ENCODE measurements around the gene NUP188.
"Not testable (repeated sequence)": the region's sequence is repeated elsewhere in the genome, so short reads cannot be mapped to it uniquely, and the experiment has no call there.

NUP188 gene

DNA sequence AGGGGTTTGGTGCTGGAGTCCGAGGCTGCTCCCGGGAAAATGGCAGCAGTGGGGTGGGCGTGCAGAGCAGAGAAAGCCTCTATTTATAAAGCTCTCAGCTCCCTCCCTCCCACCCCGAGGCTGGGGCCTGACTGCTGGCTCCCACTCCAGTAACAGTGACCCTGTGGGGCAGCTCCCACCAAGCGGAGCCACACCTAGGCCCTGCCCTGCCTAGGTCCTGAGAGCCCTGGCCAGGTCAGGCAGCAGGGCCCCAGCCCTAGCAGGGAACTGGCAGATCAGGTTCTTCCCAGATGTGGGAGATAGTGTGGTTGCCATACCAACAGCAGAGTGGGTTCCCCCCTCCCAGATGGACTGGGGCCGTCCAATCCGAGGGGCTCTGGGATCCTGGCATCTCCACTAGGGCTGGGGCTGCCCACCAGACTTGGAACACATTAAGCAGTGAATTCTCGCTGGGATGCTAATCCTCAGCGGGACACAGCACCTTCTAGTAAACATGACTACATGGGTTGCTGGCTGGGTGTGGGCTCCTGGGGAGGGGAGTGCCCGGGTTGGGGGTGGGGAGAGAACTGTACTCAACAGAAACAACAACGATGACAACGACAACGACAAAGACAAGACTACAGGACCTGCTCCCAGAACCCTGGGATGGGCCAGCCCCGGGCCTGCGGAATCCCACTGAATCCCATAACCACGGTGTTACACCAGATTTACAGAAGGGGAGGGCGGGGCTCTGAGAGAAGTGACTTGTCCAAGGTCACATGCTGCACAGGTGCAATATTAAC lies 79.1 kb downstream of the NUP188 start:
- DNase-seq (ENCODE audit: insufficient read length, low spot score) (no peak), FAIRE-seq (no peak)

GRCh38 chr9:129027224-129027684 lies 79.8 kb downstream of the NUP188 start:
- no peak for FAIRE-seq
- DNase-seq (ENCODE audit: insufficient read length, low spot score) = no peak

GRCh38 chr9:129027685-129028191 lies 80.2 kb downstream of the NUP188 start:
- FAIRE-seq (no peak), DNase-seq (ENCODE audit: insufficient read length, low spot score) (peak; percentile 67)

GRCh38 chr9:129028192-129028966 lies 80.9 kb downstream of the NUP188 start, which contains the start of gene SH3GLB2:
SH3GLB2 (minus strand) TSS chr9:129028331; CDS start chr9:129028154, 177 bp downstream.
- DNase-seq (ENCODE audit: insufficient read length, low spot score) (peak; percentile 99), FAIRE-seq (peak; percentile 56)

- no peak for FAIRE-seq
- DNase-seq (ENCODE audit: insufficient read length, low spot score) = no peak
Measured at GRCh38 chr9:129030191-129030590, 82.7 kb downstream of the NUP188 start.

DNA sequence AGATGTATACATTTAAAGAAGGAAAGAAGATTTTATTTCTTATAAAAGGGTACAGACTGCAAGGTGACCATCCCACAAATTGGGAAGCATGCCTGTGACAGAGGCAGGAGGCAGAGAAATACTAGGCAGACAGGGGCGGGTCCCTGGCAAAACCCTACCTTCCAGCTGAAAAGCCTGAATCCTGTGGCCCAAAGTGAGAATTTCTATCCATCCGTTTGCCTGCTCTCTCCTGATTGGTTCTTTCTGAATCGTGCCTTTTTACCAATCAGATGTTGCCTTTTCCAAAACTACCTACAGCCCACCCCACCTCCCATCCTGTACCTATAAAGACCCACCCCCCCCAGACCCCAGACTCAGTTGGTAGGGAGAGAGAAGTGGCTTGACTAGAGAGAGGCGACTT lies 84.0 kb downstream of the NUP188 start:
- DNase-seq (ENCODE audit: insufficient read length, low spot score) (no peak), FAIRE-seq (no peak)

- FAIRE-seq (no peak), DNase-seq (ENCODE audit: insufficient read length, low spot score) (no peak)
Measured at GRCh38 chr9:129032541-129033159, 85.2 kb downstream of the NUP188 start.

DNA sequence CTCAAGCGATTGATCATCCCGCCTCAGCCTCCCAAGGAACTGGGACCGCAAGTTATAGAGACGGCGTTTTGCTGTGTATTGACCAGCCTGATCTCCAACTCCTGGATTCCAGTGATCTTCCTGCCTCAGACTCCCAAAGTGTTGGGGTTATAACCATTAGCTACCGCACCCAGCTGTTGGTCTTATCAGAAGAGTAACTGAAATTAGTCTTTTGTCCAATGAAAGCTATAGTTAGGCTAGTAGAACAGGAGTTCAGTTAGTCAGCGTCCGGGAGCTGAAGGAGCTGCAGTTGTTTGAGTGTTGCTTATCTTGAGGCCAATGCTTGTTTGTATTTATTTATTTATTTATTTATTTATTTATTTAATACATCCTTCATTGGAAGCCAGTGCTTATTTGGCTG lies 85.7 kb downstream of the NUP188 start:
- DNase-seq (ENCODE audit: insufficient read length, low spot score) (no peak), FAIRE-seq (no peak)

- not testable (repeated sequence) for FAIRE-seq
Measured at GRCh38 chr9:129035838-129036237, 88.3 kb downstream of the NUP188 start.

GRCh38 chr9:129036241-129036922 lies 88.9 kb downstream of the NUP188 start, which contains the start of gene MIGA2:
MIGA2 (plus strand) TSS chr9:129036626; CDS start chr9:129040595, 3,969 bp downstream.
- DNase-seq (ENCODE audit: insufficient read length, low spot score) (peak; percentile 97), FAIRE-seq (peak; percentile 92)

More at GRCh38 chr9:129035838-129036237, 88.3 kb downstream of the NUP188 start:
- DNase-seq (ENCODE audit: insufficient read length, low spot score) = not testable (repeated sequence)

DNA sequence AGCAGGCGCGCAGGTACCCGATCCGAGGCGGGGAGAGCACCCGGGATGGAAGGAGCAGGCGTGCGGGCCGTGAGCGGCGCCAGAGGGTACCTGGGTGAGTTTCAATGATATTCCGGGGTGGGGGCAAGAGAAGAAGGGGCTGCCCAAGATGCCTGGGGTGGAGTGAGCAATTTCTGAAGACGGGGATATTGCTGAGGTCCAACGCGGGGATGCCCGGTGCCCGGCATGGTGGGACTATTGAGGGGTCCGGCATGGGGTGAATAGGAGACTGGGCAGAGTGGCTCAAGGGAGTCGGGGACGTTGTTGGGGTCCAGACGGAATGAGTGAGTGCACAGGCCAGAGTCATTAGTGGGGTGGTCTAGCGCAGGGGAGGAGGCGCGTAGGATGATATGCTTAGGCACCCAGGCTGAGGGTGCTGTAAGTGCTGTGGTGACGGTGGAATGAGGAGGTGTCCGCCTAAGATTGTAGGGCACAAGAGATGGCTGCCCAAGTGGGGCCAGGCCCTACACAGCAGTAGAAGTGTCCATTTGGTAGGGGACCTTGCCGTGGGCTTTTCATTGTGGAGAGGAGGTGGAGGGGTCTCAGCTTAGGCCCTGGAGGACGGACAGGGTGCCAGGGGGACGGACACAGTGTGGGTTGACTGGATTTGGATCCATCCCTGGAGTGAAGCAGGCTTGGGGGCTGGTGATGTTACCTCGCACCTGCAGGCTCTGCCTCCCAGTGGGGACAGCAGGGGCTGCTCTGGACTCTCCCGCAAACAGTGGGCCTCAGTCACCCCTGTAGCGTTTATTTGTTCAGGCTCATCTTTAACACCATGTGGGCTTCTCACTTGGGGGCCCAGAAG lies 89.6 kb downstream of the NUP188 start:
- no peak for FAIRE-seq
- no peak for DNase-seq (ENCODE audit: insufficient read length, low spot score)

GRCh38 chr9:129037767-129038098 lies 90.2 kb downstream of the NUP188 start:
- DNase-seq (ENCODE audit: insufficient read length, low spot score) = no peak
- no peak for FAIRE-seq

DNA sequence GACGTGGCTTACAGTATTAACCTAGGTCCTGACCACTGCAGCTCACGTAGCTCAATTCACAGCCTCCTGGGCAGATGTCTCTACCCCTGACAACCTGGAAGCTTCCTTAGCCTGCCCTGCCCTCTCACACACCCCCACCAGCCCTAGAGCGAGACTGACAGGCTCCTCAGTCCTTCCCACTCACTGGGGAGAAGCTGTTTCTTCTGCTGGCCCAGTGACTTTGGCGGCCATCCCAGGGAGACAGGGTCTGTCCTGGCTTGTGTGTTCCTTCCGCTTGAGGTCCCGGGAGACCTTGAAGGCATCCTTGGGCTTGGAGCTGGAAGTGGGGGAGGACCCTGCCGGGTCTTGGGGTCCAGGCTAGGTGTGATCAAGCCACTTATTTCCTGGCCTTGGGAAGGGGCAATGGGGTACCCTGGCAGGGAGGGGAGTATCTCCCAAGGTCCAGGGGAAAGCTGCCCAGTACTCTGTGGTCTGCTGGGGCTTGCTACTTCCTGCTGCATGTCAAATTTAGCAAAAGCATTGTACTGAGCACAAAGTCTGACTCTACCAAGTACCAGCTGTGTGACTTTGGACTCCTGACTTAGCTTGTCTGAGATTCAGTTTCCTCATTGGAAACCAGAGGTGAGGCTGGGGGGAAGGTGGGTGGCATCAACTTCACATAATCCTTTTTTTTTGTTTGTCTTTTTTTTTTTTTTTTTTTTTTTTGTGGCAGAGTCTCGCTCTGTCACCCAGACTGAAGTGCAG lies 90.8 kb downstream of the NUP188 start:
- DNase-seq (ENCODE audit: insufficient read length, low spot score) = no peak
- FAIRE-seq = no peak

DNA sequence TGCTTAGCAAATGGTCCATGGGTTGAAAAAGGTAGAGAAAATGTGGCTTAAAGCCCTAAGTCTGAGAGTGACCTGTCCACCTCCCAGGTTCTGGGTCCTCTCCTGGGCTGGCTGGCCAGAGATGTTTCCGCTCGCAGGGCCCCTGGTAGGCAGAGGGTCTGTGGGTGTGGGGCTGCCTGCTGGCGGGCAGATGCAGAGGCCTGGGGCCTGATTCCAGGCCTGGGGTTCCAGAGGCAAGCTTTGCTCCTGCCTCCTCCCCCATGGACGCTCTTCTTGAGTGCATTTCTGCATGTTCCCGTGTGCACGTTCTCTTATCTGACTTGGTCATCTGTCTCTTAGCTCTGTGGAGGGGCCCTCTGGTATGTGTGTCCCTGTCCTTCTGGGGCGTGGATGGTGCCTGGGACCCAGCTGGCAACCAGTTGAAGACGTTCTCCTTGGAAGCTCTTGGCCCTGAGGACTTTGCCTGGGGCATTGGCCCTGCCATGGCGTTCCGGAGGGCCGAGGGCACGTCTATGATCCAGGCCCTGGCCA lies 92.7 kb downstream of the NUP188 start:
- no peak for FAIRE-seq

DNA sequence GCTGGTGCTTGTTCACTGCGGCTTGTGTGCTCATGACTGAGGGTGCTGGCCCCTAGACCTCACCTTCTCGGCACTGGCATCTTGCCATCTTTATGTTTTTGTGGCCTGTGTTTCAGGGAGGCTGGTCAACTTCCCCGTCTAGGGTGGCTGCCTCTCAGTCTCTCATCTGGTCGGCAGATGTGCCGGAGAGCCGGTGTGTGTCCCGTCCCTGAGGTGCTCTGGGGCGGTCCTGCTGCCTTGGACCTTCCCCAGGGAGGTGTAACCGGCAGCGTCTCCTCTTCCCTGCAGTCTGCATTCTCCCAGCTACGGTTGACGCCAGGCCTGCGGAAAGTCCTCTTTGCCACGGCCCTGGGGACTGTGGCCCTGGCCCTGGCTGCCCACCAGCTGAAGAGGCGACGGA lies 94.5 kb downstream of the NUP188 start:
- FAIRE-seq (no peak), DNase-seq (ENCODE audit: insufficient read length, low spot score) (no peak)

More for the DNA sequence above, 92.7 kb downstream of the NUP188 start:
- DNase-seq (ENCODE audit: insufficient read length, low spot score) = no peak

DNA sequence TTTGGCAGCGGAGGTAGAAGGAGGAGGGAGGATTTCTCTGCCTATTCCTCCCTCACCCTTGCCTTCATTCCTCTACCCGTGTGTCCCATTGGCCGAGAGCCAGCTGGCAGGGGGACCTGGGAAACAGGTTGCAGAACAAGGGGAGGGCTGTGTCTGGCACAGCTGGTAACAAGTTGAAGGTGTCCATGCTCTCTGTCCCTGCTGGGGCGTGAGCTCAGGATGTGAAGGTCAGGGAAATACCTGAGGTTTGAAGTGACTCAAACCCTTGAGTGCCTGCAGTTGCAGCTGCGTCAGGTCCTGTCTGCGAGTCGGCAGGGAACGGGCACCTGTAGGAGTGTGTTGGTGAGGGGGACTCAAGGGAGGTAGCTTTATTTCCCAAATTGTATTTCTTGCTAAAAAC lies 105.1 kb downstream of the NUP188 start:
- FAIRE-seq = no peak
- no peak for DNase-seq (ENCODE audit: insufficient read length, low spot score)

DNA sequence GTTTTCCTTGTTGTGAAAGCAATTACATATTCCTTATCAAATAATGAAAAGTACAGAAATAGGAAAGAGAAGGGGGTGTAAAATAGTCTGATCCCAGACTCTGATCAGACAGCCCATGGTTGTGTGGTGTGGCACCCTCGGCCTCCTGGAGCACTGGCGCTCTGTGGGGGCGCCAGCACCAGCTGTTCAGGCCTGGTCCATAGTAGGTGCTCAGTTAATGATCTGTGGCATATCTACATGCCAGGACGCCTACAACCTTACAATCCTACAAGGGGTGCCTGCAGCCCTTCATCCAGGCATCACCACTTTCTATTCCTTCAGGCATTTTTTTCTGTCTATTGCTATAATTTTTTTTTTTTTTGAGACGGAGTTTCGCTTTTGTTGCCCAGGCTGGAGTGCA lies 105.5 kb downstream of the NUP188 start:
- DNase-seq (ENCODE audit: insufficient read length, low spot score) (no peak), FAIRE-seq (no peak)

GRCh38 chr9:129054163-129054851 lies 106.8 kb downstream of the NUP188 start:
- DNase-seq (ENCODE audit: insufficient read length, low spot score) (no peak), FAIRE-seq (no peak)

All from GM19239 (cell line).